GM12864 (cell line): ENCODE data around the gene VEPH1.

Experiments used
- DNase-seq: peaks from one replicate; pipeline ENCODE4 v3.0.0-alpha.2; 2011; ENCODE audit warnings: low read depth
- H3K4me3 ChIP-seq: 2 replicates; pipeline ENCODE4 v1.5.1; 2011; ENCODE audit warnings: mild to moderate bottlenecking, low read depth, low read length, control low read depth
- TF ChIP-seq, protein P1 (sequence below): IDR thresholded peaks from 2 replicates; pipeline ENCODE4 v1.5.1; 2011; ENCODE audit warnings: low read depth, mild to moderate bottlenecking, moderate library complexity, low read length, control low read depth, inconsistent platforms; ENCODE audit errors: missing control alignments

The VEPH1 gene

DNA sequence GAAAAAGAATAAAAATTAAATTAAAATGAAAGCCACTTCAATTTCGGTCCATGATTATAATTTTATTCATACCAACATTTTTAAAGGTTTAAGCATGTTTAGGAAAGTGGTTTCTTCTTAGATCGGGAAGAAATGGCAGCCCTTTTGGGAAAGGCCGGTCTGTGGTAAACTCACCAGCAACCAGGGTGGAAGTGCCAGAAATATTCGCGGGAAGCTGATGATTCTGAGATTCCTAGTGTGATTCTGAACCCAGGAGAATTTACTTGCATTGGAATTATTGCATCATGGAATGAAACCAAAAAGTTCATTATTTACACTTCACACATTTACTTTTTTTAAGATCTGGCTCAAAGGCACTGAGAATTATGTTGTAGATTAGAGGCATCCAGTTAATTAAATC lies 246.1 kb downstream of the VEPH1 start:
- TF ChIP-seq, protein P1, sequence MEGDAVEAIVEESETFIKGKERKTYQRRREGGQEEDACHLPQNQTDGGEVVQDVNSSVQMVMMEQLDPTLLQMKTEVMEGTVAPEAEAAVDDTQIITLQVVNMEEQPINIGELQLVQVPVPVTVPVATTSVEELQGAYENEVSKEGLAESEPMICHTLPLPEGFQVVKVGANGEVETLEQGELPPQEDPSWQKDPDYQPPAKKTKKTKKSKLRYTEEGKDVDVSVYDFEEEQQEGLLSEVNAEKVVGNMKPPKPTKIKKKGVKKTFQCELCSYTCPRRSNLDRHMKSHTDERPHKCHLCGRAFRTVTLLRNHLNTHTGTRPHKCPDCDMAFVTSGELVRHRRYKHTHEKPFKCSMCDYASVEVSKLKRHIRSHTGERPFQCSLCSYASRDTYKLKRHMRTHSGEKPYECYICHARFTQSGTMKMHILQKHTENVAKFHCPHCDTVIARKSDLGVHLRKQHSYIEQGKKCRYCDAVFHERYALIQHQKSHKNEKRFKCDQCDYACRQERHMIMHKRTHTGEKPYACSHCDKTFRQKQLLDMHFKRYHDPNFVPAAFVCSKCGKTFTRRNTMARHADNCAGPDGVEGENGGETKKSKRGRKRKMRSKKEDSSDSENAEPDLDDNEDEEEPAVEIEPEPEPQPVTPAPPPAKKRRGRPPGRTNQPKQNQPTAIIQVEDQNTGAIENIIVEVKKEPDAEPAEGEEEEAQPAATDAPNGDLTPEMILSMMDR: no peak
- no peak overlapping the region for H3K4me3 ChIP-seq
- DNase-seq: no peak

DNA sequence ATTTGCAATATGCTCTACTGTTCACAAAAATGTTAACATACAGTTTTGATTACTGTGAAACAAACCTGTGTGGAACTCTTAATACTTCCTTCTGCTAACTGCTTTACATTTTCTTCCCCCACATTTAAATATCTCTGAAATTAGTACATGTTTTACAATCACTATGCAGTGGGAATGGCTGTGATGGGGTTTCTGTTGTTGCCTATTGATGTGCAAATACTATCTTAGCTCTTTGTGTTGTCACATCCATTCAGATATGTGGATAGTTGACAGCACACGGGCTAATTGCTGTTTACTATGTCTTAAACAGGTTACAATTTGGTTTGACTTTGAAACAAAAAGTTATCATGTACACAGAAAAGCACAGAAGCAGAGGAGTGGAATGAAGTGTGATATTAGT lies 247.4 kb downstream of the VEPH1 start:
- no peak for DNase-seq
- no peak overlapping the region for H3K4me3 ChIP-seq
- TF ChIP-seq, protein P1: no peak

DNA sequence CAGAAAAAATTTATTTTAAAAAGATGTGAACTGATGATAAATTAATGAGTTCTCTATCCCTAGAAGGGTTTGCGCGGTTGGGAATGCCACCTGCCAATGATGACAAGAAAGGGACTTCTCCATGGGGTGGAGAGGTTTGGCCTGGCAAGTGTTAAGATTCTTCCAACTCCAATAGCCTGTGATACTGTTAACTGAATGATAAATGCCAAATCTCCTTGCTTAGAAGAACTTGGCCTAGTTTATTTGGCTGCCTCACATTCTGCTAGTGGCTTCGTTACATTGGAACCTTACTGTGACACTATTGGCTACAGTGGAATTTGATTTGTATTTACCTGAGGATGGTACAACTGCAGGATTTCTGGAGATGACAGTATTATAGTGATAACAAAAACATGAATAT lies 251.5 kb downstream of the VEPH1 start:
- DNase-seq: no peak
- TF ChIP-seq, protein P1: no peak
- no peak overlapping the region for H3K4me3 ChIP-seq

DNA sequence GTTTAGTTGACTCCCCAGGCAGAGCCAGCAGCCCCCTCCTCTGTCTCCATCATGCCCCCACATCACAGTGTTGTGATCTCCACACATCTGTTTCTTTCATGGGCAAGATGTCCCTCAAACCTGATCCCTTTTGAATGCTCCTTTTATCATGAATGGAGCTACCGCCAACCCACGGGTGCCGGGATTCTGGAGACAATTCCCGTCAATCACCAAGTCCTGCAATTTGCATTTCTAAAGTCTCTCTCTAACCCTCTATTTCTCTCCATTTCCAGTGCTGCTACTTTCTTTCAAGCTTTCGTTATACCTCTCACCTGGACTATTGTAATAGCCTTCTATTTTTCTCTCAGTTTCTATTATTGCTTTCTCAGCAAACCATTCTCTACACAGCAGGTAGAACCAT lies 253.6 kb downstream of the VEPH1 start:
- TF ChIP-seq, protein P1: no peak
- no peak overlapping the region for H3K4me3 ChIP-seq
- no peak for DNase-seq

DNA sequence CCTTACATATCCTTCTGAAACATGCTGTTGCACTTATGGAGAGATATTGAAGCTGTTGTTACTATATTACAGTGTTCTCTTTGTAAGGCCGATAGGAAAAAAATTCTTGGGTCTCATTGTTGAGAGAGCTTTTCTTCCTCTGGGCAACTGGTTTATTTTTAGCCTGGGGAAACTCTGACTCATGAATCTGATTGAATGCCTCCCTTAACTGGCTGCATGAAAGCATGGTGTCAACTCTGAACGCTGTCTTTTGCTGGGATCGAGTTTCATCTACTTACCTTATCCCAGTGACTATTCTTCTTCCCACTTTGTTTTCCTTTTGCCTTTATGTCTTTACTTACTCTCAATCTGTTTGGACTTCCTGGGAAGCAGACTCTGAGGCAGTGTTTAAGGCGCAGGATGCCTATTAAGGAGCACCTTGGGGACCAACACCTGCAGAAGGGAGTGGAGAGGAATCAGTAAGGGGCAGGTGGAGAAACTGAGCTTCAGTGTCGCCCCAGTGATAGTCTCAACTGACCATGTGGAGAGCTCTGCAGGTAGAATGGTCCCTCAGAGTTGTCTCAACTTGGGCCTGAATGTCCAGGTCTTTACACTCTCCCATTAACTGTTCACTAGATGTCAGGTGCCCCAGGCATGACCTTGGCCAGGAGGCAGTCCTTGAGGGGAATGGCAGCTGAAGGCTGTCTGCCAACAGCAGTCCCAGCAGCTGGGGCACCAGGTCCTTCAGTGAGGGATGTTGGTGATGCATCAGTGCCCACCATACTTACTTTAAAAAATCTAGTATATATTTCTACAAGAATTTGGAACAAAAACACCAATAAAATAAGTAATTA lies 254.4 kb downstream of the VEPH1 start:
- no peak for DNase-seq
- TF ChIP-seq, protein P1: no peak
- no peak overlapping the region for H3K4me3 ChIP-seq

DNA sequence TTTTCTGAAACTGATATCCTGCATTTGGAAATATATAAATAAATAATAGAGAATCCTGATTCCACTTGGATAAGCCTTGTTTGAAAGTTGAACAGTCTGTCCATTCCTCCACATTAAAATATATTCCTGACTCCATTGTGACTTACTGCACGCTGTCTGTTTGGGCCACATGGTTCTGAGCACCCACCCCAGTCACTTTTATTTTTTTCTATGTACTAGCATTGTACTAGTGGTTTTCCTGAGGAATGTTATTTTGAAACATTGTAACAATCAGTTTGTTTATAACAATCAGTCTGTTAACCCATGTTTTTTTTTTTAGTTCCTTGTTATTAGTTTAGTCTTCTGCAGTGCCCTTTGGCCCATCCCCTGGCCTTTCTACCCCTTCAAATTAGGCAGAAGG lies 255.8 kb downstream of the VEPH1 start:
- TF ChIP-seq, protein P1: no peak
- H3K4me3 ChIP-seq: no peak overlapping the region
- DNase-seq: no peak

DNA sequence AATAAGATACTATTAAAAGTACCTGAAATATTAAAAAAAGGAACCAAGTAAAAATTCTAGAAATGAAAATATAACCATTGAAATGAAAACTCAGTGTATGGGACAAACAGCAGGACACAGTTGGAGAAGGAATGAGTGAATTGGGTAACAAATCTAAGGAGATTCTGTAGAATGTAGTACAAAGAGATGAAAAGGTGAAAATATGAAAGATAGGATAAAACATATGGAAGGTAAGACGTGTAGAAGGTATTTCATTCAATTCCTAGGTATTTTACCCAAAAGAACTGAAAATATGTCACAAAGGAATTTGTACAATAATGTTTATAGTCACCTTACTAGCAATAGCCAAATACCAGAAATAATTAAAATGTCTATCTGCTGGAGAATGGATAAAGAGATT lies 260.4 kb downstream of the VEPH1 start:
- DNase-seq: no peak
- no peak overlapping the region for H3K4me3 ChIP-seq
- TF ChIP-seq, protein P1: no peak
